Parathyroid adenoma (tissue), 2 donors: ENCODE results near the gene ZIC2.

Source experiments
- H2AFZ ChIP-seq: fragments of 300-600 bp; sonication (generic); one replicate; pipeline ENCODE4 v1.7.0; 2017; ENCODE audit warnings: antibody characterized with exemption, mild to moderate bottlenecking
- H3K27ac ChIP-seq: fragments of 300-600 bp; sonication (generic); one replicate; pipeline ENCODE4 v1.7.0; 2017
- H3K27me3 ChIP-seq: fragments of 300-600 bp; sonication (generic); one replicate; pipeline ENCODE4 v1.7.0; 2017; ENCODE audit warnings: low read length; ENCODE audit not compliant: control insufficient read depth, insufficient read depth
- H3K36me3 ChIP-seq: fragments of 300-600 bp; sonication (generic); one replicate; pipeline ENCODE4 v1.7.0; 2017; ENCODE audit warnings: low read length; ENCODE audit not compliant: control insufficient read depth, insufficient read depth
- H3K4me1 ChIP-seq: fragments of 300-600 bp; sonication (generic); one replicate; pipeline ENCODE4 v1.7.0; 2017; ENCODE audit warnings: control low read depth
- H3K4me2 ChIP-seq: fragments of 300-600 bp; sonication (generic); one replicate; pipeline ENCODE4 v1.7.0; 2017; ENCODE audit warnings: low read length
- H3K4me3 ChIP-seq: fragments of 300-600 bp; sonication (generic); one replicate; pipeline ENCODE4 v1.7.0; 2017; ENCODE audit warnings: low read depth, low read length
- H3K79me2 ChIP-seq: fragments of 300-600 bp; sonication (generic); one replicate; pipeline ENCODE4 v1.7.0; 2017; ENCODE audit warnings: control low read depth
- H3K9ac ChIP-seq: fragments of 300-600 bp; sonication (generic); one replicate; pipeline ENCODE4 v1.7.0; 2017; ENCODE audit warnings: mild to moderate bottlenecking
- H3K9me3 ChIP-seq: fragments of 300-600 bp; sonication (generic); one replicate; pipeline ENCODE4 v1.7.0; 2017; ENCODE audit warnings: low read length; ENCODE audit not compliant: control insufficient read depth
- CTCF ChIP-seq: fragments of 300-600 bp; sonication (generic); IDR thresholded peaks from one replicate; pipeline ENCODE4 v1.7.0; 2017; ENCODE audit warnings: antibody characterized with exemption, mild to moderate bottlenecking
- donor health status: primary hyperparathyroidism.

The ZIC2 gene

GRCh38 chr13:99986741-99987140 lies 5.2 kb downstream of the ZIC2 start:
- Histone ChIP-seq H3K4me1 (no peaks in the 10 kb centered on the region), H3K27me3 (peaks cover 21% of the 10 kb centered on the region), H3K36me3 (no peaks in the 10 kb centered on the region), H3K9ac (no peak overlapping the region), H3K4me2 (no peak overlapping the region), H3K27ac (no peak overlapping the region), H2AFZ (no peak overlapping the region), H3K79me2 (no peaks in the 10 kb centered on the region), H3K9me3 (no peaks in the 10 kb centered on the region), H3K4me3 (no peak overlapping the region)
- no peak for TF ChIP-seq CTCF

GRCh38 chr13:99987154-99988019 lies 5.8 kb downstream of the ZIC2 start:
- Histone ChIP-seq H3K27me3 (peaks cover 21% of the 10 kb centered on the region), H3K79me2 (no peaks in the 10 kb centered on the region), H2AFZ (no peak overlapping the region), H3K4me1 (no peaks in the 10 kb centered on the region), H3K4me2 (no peak overlapping the region), H3K9ac (no peak overlapping the region), H3K9me3 (no peaks in the 10 kb centered on the region), H3K4me3 (no peak overlapping the region), H3K36me3 (no peaks in the 10 kb centered on the region), H3K27ac (no peak overlapping the region)
- TF ChIP-seq CTCF: no peak

- no peak for TF ChIP-seq CTCF
- peaks cover 15% of the 10 kb centered on the region for H3K27me3 ChIP-seq
- H3K36me3 ChIP-seq: no peaks in the 10 kb centered on the region
- no peak overlapping the region for H3K4me2 ChIP-seq
- H3K9ac ChIP-seq: no peak overlapping the region
- no peak overlapping the region for H3K4me3 ChIP-seq
- H3K79me2 ChIP-seq: no peaks in the 10 kb centered on the region
- no peaks in the 10 kb centered on the region for H3K4me1 ChIP-seq
- H2AFZ ChIP-seq: no peak overlapping the region
- no peaks in the 10 kb centered on the region for H3K9me3 ChIP-seq
- H3K27ac ChIP-seq: no peak overlapping the region
Observed at GRCh38 chr13:99988529-99989275, 7.1 kb downstream of the ZIC2 start.

- no peak overlapping the region for H3K27ac ChIP-seq
- no peak for TF ChIP-seq CTCF
- H3K4me3 ChIP-seq: no peak overlapping the region
- no peaks in the 10 kb centered on the region for H3K36me3 ChIP-seq
- H3K9ac ChIP-seq: no peak overlapping the region
- H3K79me2 ChIP-seq: no peaks in the 10 kb centered on the region
- no peak overlapping the region for H3K4me2 ChIP-seq
- no peak overlapping the region for H2AFZ ChIP-seq
- no peaks in the 10 kb centered on the region for H3K9me3 ChIP-seq
- H3K4me1 ChIP-seq: no peaks in the 10 kb centered on the region
- H3K27me3 ChIP-seq: peaks cover 16% of the 10 kb centered on the region
Observed at GRCh38 chr13:99989276-99990125, 7.9 kb downstream of the ZIC2 start.
